A549 (cell line): ENCODE measurements around the gene PRF1. TPM values are rescaled to one million over a fixed set of nuclear protein-coding genes. Genes with fewer than 3 reads are reported as not detected.

ENCODE experiments used
- ATAC-seq, 2 experiments: fragments of 200-7000 bp in 1 of 2; fragments of >200 bp in 1 of 2; cut with Nextera tagmentation in 1 of 2; cut with Tn5 transposase in 1 of 2; 3 replicates each; pipeline versions ENCODE4 v1.8.0 to v1.9.1; 2018 to 2020; ENCODE audit warnings: mild to moderate bottlenecking in 1 of 2, moderate library complexity in 1 of 2
- CTCF ChIA-PET: fragments of 300-600 bp; sonication (Branson Sonifier 250); formaldehyde crosslinking; extraction: SDS; loops from one replicate; lab custom pipeline; 2021; ENCODE audit warnings: antibody characterized with exemption, inconsistent platforms; lab: Yijun Ruan, JAX
- POLR2A ChIA-PET: fragments of 350-600 bp; formaldehyde crosslinking; extraction: SDS; loops from one replicate; lab custom pipeline; 2021; ENCODE audit warnings: antibody characterized with exemption, inconsistent platforms; lab: Yijun Ruan, JAX
- DNase-seq, 2 experiments: peaks; one replicate each; pipeline versions ENCODE4 v3.0.0 to v3.0.0-alpha.2; 2011 to 2016; ENCODE audit warnings: low read depth in 1 of 2, low spot score in 1 of 2
- FAIRE-seq: peaks from 2 replicates; lab custom pipeline; 2011; peaks lifted over from hg19 to GRCh38; lab: Jason Lieb, UNC
- H3K27ac ChIP-seq, 2 experiments: fragments of >200 bp; sonication (Bioruptor Twin); formaldehyde crosslinking; 3 replicates each; pipeline ENCODE4 v1.5.1; 2016 to 2017
- H3K4me1 ChIP-seq: fragments of >200 bp; sonication (Bioruptor Twin); formaldehyde crosslinking; 3 replicates; pipeline ENCODE4 v1.6.1; 2016
- H3K4me2 ChIP-seq: fragments of >200 bp; sonication (Bioruptor Twin); formaldehyde crosslinking; 3 replicates; pipeline ENCODE4 v1.6.1; 2016
- H3K4me3 ChIP-seq: fragments of >200 bp; sonication (Bioruptor Twin); formaldehyde crosslinking; 3 replicates; pipeline ENCODE4 v1.5.1; 2016
- H3K9me3 ChIP-seq: fragments of >200 bp; sonication (Bioruptor Twin); formaldehyde crosslinking; 3 replicates; pipeline ENCODE4 v1.6.1; 2016
- CBX2 ChIP-seq: fragments of 200-600 bp; sonication (generic); IDR thresholded peaks from 2 replicates; pipeline ENCODE4 v1.6.1; 2016; ENCODE audit warnings: low read depth, mild to moderate bottlenecking, borderline replicate concordance
- CHD2 ChIP-seq: fragments of 150-350 bp; IDR thresholded peaks from 2 replicates; pipeline ENCODE4 v1.6.1; 2014; ENCODE audit warnings: low read length; ENCODE audit not compliant: partially characterized antibody
- EHMT2 ChIP-seq: fragments of 200-600 bp; sonication (generic); IDR thresholded peaks from 2 replicates; pipeline ENCODE4 v1.6.1; 2016; ENCODE audit warnings: antibody characterized with exemption, low read depth, mild to moderate bottlenecking, moderate library complexity
- FOSL2 ChIP-seq, 2 experiments: fragments of 450-650 bp in 1 of 2; fragments of >200 bp in 1 of 2; sonication (Bioruptor Twin) in 1 of 2; formaldehyde crosslinking; IDR thresholded peaks; 2 replicates each; pipeline versions ENCODE4 v1.5.0 to v1.6.1; 2016 to 2020; ENCODE audit warnings: mild to moderate bottlenecking in 1 of 2, moderate library complexity in 1 of 2
- FOXS1 ChIP-seq: fragments of 250-450 bp; sonication (Bioruptor Pico); IDR thresholded peaks from 2 replicates; pipeline ENCODE4 v1.5.0; 2020; ENCODE audit warnings: mild to moderate bottlenecking, moderate library complexity
- GATA3 ChIP-seq: IDR thresholded peaks from 2 replicates; pipeline ENCODE4 v1.6.1; 2012; ENCODE audit warnings: borderline replicate concordance
- HOXA7 ChIP-seq: fragments of 250-450 bp; sonication (Bioruptor Pico); IDR thresholded peaks from 2 replicates; pipeline ENCODE4 v1.5.0; 2020; ENCODE audit warnings: mild to moderate bottlenecking, moderate library complexity
- JUN ChIP-seq, 2 experiments: fragments of >200 bp; sonication (Bioruptor Twin); formaldehyde crosslinking; IDR thresholded peaks; 2 replicates in 1 of 2; 3 replicates in 1 of 2; pipeline ENCODE4 v1.6.1; 2016 to 2017
- KDM5A ChIP-seq: fragments of 200-600 bp; sonication (generic); IDR thresholded peaks from 2 replicates; pipeline ENCODE4 v1.6.1; 2016; ENCODE audit warnings: antibody characterized with exemption, mild to moderate bottlenecking
- MAZ ChIP-seq: fragments of 150-350 bp; IDR thresholded peaks from 2 replicates; pipeline ENCODE4 v1.6.1; 2014; ENCODE audit warnings: antibody characterized with exemption, low read depth, low read length, borderline replicate concordance
- NFE2L2 ChIP-seq: fragments of 150-350 bp; conservative IDR thresholded peaks from 2 replicates; pipeline ENCODE4 v1.6.1; 2014; ENCODE audit warnings: low read length
- NPAS2 ChIP-seq: fragments of 250-450 bp; sonication (Bioruptor Pico); IDR thresholded peaks from 2 replicates; pipeline ENCODE4 v1.8.0; 2022; ENCODE audit warnings: mild to moderate bottlenecking, moderate library complexity, borderline replicate concordance
- POLR2A ChIP-seq: IDR thresholded peaks from 2 replicates; pipeline ENCODE4 v1.6.1; 2012; ENCODE audit warnings: mild to moderate bottlenecking, low read length
- POLR2AphosphoS2 ChIP-seq: conservative IDR thresholded peaks from 2 replicates; pipeline ENCODE4 v1.6.1; 2012; ENCODE audit warnings: low read length, improper control_type of control experiment, inconsistent platforms
- RARB ChIP-seq: fragments of 250-450 bp; sonication (Bioruptor Pico); IDR thresholded peaks from 2 replicates; pipeline ENCODE4 v1.8.0; 2021; ENCODE audit warnings: mild to moderate bottlenecking, moderate library complexity
- RFX5 ChIP-seq: fragments of 450-650 bp; IDR thresholded peaks from 2 replicates; pipeline ENCODE4 v1.7.1; 2014; ENCODE audit warnings: antibody characterized with exemption, mild to moderate bottlenecking, moderate library complexity
- RNF2 ChIP-seq: fragments of 200-600 bp; sonication (generic); IDR thresholded peaks from 2 replicates; pipeline ENCODE4 v1.6.1; 2016; ENCODE audit warnings: low read depth, mild to moderate bottlenecking, antibody characterized with exemption, moderate library complexity, borderline replicate concordance
- SREBF2 ChIP-seq: fragments of 450-650 bp; IDR thresholded peaks from 2 replicates; pipeline ENCODE4 v1.6.1; 2014; ENCODE audit warnings: mild to moderate bottlenecking, moderate library complexity
- TP53 ChIP-seq: fragments of 250-450 bp; sonication (Bioruptor Pico); IDR thresholded peaks from 2 replicates; pipeline ENCODE4 v1.5.0; 2021; ENCODE audit warnings: mild to moderate bottlenecking, moderate library complexity
- ZFP36 ChIP-seq: fragments of 450-650 bp; IDR thresholded peaks from 2 replicates; pipeline ENCODE4 v1.6.1; 2014; ENCODE audit warnings: borderline replicate concordance; ENCODE audit not compliant: partially characterized antibody
- WGBS: methylation state at CpG from one replicate; pipeline ENCODE4 v1.1.6; 2017; ENCODE audit errors: missing lambda C conversion rate; 5-methylcytosine and 5-hydroxymethylcytosine counted together
- polyA plus RNA-seq, 4 experiments: library from polyadenylated mRNA; depleted of rRNA in 3 of 4; stranded (reverse); fragments of >200 nt; fragmentation: RNase III in 1 of 4; extraction: RNeasy Plus Mini Kit Qiagen cat#74134 plus additional on column Dnase treatment in 1 of 4; gene quantifications; 2 replicates in 3 of 4; 3 replicates in 1 of 4; pipeline ENCODE4 v1.2.3, GENCODE V29; 2011 to 2017
- TF ChIP-seq, protein P1 (sequence below): fragments of 250-450 bp; sonication (Bioruptor Pico); IDR thresholded peaks from 2 replicates; pipeline ENCODE4 v1.5.0; 2020; ENCODE audit warnings: low read depth, mild to moderate bottlenecking, moderate library complexity
- TF ChIP-seq, protein P2 (sequence below): fragments of 150-350 bp; IDR thresholded peaks from 2 replicates; pipeline ENCODE4 v1.6.1; 2014; ENCODE audit warnings: low read depth, mild to moderate bottlenecking, low read length
- TF ChIP-seq, protein P3 (sequence below): IDR thresholded peaks from 2 replicates; pipeline ENCODE4 v1.6.1; 2012; ENCODE audit warnings: low read depth, borderline replicate concordance
- TF ChIP-seq, protein P4 (sequence below): fragments of 200-600 bp; sonication (generic); IDR thresholded peaks from 2 replicates; pipeline ENCODE4 v1.6.1; 2016; ENCODE audit warnings: antibody characterized with exemption, mild to moderate bottlenecking, moderate library complexity

The PRF1 gene
- polyA plus RNA-seq, 2 of the 4 experiments (the other 2 are of a cell fraction): not detected

DNA sequence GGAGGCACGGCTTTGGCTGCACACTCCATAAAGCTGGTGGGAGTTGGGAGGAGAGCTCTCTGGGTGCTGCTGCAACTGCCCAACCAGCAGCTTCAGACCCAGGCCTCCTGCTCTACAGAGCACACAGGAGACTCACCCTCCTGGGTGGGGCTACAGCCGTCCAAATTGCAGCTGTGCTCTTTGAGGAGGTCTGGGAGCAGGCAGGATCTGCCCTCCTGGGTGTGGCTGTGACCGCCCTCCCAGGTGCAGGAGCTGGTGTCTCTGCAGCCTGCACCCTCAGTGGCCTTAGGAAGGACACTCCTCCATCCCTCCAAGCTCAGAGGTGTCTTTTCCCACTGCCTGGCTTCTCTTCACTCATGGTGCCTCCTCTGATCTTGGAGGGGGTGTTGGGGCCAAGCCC, 20.0 kb upstream of the PRF1 start:
- H3K9me3 ChIP-seq: peaks cover 19% of the 10 kb centered on the region
- H3K4me3 ChIP-seq: no peak overlapping the region
- CTCF ChIA-PET: interaction anchor here (1.1 to 1.9 kb wide), 2 partner anchors 258 to 282 kb away, joined by 3 to 6 read pairs; no protein-coding TSS in a partner anchor
- WGBS: 52% methylated on average over 2 of the region's 3 CpGs
- no peak overlapping the region for H3K4me2 ChIP-seq
- TF ChIP-seq, protein P1, sequence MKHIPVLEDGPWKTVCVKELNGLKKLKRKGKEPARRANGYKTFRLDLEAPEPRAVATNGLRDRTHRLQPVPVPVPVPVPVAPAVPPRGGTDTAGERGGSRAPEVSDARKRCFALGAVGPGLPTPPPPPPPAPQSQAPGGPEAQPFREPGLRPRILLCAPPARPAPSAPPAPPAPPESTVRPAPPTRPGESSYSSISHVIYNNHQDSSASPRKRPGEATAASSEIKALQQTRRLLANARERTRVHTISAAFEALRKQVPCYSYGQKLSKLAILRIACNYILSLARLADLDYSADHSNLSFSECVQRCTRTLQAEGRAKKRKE: no peak
- TF ChIP-seq RNF2 (no peak), TP53 (CRISPR knock-in tag) (no peak)
- no peak for DNase-seq
- POLR2A ChIA-PET: no interaction called here
- H3K4me1 ChIP-seq: no peaks in the 10 kb centered on the region
- ATAC-seq: no peak
- no peak overlapping the region for H3K27ac ChIP-seq
- no peak for FAIRE-seq

DNA sequence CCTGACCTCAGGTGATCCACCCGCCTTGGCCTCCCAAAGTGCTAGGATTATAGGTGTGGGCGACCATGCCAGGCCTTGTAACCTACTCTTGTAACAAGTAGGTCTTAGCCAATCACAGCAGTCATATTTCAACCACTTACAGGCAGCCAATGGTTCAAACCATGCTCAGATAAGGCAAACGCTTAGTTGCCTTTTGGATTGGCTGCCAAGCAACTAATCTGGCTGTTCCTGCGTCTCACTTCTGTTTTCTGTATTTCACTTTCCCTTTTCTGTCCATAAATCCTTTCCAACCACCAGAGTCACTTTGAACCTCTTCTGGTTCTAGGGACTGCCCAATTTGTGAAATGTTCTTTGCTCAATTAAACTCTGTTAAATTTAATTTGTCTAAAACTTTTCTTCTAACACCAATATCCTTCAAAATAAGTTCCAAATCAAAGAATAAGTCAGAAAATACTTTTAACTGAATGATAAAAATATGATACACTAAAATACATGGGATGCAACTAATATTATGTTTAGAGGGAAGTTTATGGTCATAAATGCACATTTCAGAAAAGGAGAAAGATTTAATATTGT, 19.1 kb upstream of the PRF1 start:
- ChIA-PET CTCF (interaction anchor here (1.1 to 1.5 kb wide), 3 partner anchors 13 to 259 kb away, joined by 3 to 4 read pairs (median 3); no protein-coding TSS in a partner anchor), POLR2A (no interaction called here)
- no peak overlapping the region for H3K27ac ChIP-seq
- TF ChIP-seq POLR2AphosphoS2 (no peak), FOXS1 (CRISPR knock-in tag) (no peak), HOXA7 (no peak), POLR2A (no peak), JUN (IDR thresholded peaks at IDR 0.05) (no peak), KDM5A (no peak), SREBF2 (no peak), NFE2L2 (no peak), FOSL2 (IDR thresholded peaks at IDR 0.05) (no peak), FOSL2 (CRISPR knock-in tag; IDR thresholded peaks at IDR 0.05) (no peak), CBX2 (no peak), MAZ (no peak), GATA3 (no peak), RARB (CRISPR knock-in tag) (no peak)
- TF ChIP-seq, protein P2, sequence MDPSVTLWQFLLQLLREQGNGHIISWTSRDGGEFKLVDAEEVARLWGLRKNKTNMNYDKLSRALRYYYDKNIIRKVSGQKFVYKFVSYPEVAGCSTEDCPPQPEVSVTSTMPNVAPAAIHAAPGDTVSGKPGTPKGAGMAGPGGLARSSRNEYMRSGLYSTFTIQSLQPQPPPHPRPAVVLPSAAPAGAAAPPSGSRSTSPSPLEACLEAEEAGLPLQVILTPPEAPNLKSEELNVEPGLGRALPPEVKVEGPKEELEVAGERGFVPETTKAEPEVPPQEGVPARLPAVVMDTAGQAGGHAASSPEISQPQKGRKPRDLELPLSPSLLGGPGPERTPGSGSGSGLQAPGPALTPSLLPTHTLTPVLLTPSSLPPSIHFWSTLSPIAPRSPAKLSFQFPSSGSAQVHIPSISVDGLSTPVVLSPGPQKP: no peak
- TF ChIP-seq, protein P3, sequence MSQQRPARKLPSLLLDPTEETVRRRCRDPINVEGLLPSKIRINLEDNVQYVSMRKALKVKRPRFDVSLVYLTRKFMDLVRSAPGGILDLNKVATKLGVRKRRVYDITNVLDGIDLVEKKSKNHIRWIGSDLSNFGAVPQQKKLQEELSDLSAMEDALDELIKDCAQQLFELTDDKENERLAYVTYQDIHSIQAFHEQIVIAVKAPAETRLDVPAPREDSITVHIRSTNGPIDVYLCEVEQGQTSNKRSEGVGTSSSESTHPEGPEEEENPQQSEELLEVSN: no peak
- no peak for FAIRE-seq
- H3K9me3 ChIP-seq: peaks cover 19% of the 10 kb centered on the region
- no peak for DNase-seq
- WGBS: 45% methylated on average over 4 of the region's 4 CpGs
- no peak overlapping the region for H3K4me3 ChIP-seq
- ATAC-seq: no peak
- no peak overlapping the region for H3K4me2 ChIP-seq
- no peaks in the 10 kb centered on the region for H3K4me1 ChIP-seq

DNA sequence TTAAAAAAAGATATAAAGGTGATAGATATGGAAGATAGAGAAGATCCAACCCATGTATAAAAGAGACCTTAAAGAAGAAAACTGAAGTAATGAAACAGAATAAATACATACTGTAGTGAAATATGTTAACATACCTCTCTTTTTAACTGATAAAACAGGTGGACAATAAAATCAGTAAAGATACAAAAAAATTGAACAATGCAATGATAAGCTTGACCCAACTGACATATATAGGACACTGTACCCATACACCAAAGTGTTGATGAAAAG, 17.4 kb upstream of the PRF1 start:
- peaks cover 19% of the 10 kb centered on the region for H3K9me3 ChIP-seq
- ATAC-seq: no peak
- ChIA-PET POLR2A (no interaction called here), CTCF (interaction anchor here (0.8 to 2.3 kb wide), 6 partner anchors 14 to 140 kb away, joined by 3 to 7 read pairs (median 4); no protein-coding TSS in a partner anchor)
- TF ChIP-seq EHMT2 (no peak), RARB (CRISPR knock-in tag) (no peak), ZFP36 (no peak), POLR2AphosphoS2 (no peak), RFX5 (no peak), RNF2 (no peak), POLR2A (no peak), CHD2 (no peak), NPAS2 (CRISPR knock-in tag) (no peak)
- TF ChIP-seq, protein P4, sequence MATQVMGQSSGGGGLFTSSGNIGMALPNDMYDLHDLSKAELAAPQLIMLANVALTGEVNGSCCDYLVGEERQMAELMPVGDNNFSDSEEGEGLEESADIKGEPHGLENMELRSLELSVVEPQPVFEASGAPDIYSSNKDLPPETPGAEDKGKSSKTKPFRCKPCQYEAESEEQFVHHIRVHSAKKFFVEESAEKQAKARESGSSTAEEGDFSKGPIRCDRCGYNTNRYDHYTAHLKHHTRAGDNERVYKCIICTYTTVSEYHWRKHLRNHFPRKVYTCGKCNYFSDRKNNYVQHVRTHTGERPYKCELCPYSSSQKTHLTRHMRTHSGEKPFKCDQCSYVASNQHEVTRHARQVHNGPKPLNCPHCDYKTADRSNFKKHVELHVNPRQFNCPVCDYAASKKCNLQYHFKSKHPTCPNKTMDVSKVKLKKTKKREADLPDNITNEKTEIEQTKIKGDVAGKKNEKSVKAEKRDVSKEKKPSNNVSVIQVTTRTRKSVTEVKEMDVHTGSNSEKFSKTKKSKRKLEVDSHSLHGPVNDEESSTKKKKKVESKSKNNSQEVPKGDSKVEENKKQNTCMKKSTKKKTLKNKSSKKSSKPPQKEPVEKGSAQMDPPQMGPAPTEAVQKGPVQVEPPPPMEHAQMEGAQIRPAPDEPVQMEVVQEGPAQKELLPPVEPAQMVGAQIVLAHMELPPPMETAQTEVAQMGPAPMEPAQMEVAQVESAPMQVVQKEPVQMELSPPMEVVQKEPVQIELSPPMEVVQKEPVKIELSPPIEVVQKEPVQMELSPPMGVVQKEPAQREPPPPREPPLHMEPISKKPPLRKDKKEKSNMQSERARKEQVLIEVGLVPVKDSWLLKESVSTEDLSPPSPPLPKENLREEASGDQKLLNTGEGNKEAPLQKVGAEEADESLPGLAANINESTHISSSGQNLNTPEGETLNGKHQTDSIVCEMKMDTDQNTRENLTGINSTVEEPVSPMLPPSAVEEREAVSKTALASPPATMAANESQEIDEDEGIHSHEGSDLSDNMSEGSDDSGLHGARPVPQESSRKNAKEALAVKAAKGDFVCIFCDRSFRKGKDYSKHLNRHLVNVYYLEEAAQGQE: no peak
- H3K4me1 ChIP-seq: no peaks in the 10 kb centered on the region
- H3K4me3 ChIP-seq: no peak overlapping the region
- no peak overlapping the region for H3K27ac ChIP-seq
- DNase-seq: no peak
- H3K4me2 ChIP-seq: no peak overlapping the region
- no peak for FAIRE-seq
